ENCODE measurements around the gene NKIRAS1.

The NKIRAS1 gene

GRCh38 chr3:23894254-23895061 is 22.3 kb downstream of the NKIRAS1 start:
- Histone ChIP-seq H3K9ac (ENCODE audit: low read depth, low read length) (no peak overlapping the region), H3K36me3 (ENCODE audit: insufficient read depth, low read length) (peaks cover 64% of the 10 kb centered on the region), H3K79me2 (ENCODE audit: insufficient read depth, low read length) (no peaks in the 10 kb centered on the region), H2AFZ (ENCODE audit: low read depth, low read length) (no peak overlapping the region), H3K4me1 (ENCODE audit: insufficient read depth, low read length) (no peaks in the 10 kb centered on the region), H3K9me3 (ENCODE audit: insufficient read depth, low read length, severe bottlenecking) (no peaks in the 10 kb centered on the region), H3K4me2 (ENCODE audit: insufficient read depth, low read length) (no peak overlapping the region), H3K27me3 (ENCODE audit: insufficient read depth, low read length, poor library complexity) (no peaks in the 10 kb centered on the region), H4K20me1 (ENCODE audit: insufficient read depth, low read length) (peaks cover 6% of the 10 kb centered on the region; the same call in 1 of the 2 replicates), H3K4me3 (ENCODE audit: low read depth in 1 of 2, low read length in 2 of 2) (no peak overlapping the region), H3K27ac (ENCODE audit: low read length) (no peak overlapping the region)
- DNase-seq (no peak), ATAC-seq (ENCODE audit: insufficient read depth, low read depth) (0 out of 3 replicates have a peak, but pooled peaks have one; percentile 22)
- TF ChIP-seq EZH2 (IDR thresholded peaks at IDR 0.05; ENCODE audit: borderline replicate concordance, low read depth, low read length, severe bottlenecking) (no peak), CTCF (IDR thresholded peaks at IDR 0.05; ENCODE audit: borderline replicate concordance, extremely low read depth, low read length, poor library complexity, severe bottlenecking) (no peak)

DNA sequence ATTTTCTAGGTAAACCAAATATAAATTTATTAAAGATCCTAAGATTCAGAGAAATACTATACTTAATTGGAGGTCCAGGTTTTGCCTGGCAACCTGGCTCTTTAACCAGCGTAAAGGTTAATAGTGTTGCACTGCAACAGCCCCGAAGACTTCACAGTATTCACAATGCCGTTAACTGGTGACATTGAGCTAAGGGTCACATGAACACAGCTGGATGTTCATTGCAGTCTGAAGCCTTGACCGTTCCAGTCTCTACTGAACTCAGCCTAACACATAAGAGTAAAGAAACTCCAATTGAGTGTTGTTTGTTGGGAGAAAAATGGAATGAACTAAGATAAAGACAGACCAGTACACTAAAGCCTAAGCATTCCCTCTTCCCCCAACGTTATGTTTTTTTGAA is 26.8 kb downstream of the NKIRAS1 start:
- Histone ChIP-seq H4K20me1 (ENCODE audit: insufficient read depth, low read length) (peaks cover 26% of the 10 kb centered on the region), H3K36me3 (ENCODE audit: insufficient read depth, low read length) (peaks cover 41% of the 10 kb centered on the region), H3K79me2 (ENCODE audit: insufficient read depth, low read length) (peaks cover 3% of the 10 kb centered on the region; the same call in 1 of the 2 replicates), H3K9ac (ENCODE audit: low read depth, low read length) (no peak overlapping the region), H3K9me3 (ENCODE audit: insufficient read depth, low read length, severe bottlenecking) (no peaks in the 10 kb centered on the region), H3K27ac (ENCODE audit: low read length) (no peak overlapping the region), H2AFZ (ENCODE audit: low read depth, low read length) (no peak overlapping the region), H3K4me1 (ENCODE audit: insufficient read depth, low read length) (no peaks in the 10 kb centered on the region), H3K27me3 (ENCODE audit: insufficient read depth, low read length, poor library complexity) (no peaks in the 10 kb centered on the region), H3K4me3 (ENCODE audit: low read depth in 1 of 2, low read length in 2 of 2) (no peak overlapping the region), H3K4me2 (ENCODE audit: insufficient read depth, low read length) (no peak overlapping the region)
- TF ChIP-seq CTCF (IDR thresholded peaks at IDR 0.05; ENCODE audit: borderline replicate concordance, extremely low read depth, low read length, poor library complexity, severe bottlenecking) (no peak), EZH2 (IDR thresholded peaks at IDR 0.05; ENCODE audit: borderline replicate concordance, low read depth, low read length, severe bottlenecking) (no peak)
- DNase-seq (no peak), ATAC-seq (ENCODE audit: insufficient read depth, low read depth) (no peak)

DNA sequence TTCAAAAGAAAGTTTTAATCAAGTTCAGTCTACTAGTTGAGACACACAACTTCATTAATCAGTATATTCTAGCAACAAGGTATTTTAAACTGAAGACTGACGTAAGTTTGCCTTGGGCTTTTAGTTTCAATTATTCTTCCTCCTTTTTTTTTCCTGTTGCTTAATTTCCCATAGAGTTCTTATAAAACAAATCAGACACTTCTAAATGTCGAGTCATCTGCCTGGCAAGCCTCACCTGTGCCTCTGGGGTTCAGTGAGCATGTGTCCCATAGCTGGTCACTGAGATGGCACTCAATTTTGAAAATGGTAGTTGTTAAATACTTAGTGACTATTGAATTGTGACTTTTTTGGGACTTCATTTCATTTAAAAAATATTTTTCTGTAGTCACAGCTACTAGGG is 27.4 kb downstream of the NKIRAS1 start:
- no peak overlapping the region for H3K4me2 ChIP-seq (ENCODE audit: insufficient read depth, low read length)
- no peaks in the 10 kb centered on the region for H3K9me3 ChIP-seq (ENCODE audit: insufficient read depth, low read length, severe bottlenecking)
- H3K27me3 ChIP-seq (ENCODE audit: insufficient read depth, low read length, poor library complexity): no peaks in the 10 kb centered on the region
- H3K4me3 ChIP-seq (ENCODE audit: low read depth in 1 of 2, low read length in 2 of 2): no peak overlapping the region
- no peak for DNase-seq
- no peaks in the 10 kb centered on the region for H3K4me1 ChIP-seq (ENCODE audit: insufficient read depth, low read length)
- TF ChIP-seq EZH2 (IDR thresholded peaks at IDR 0.05; ENCODE audit: borderline replicate concordance, low read depth, low read length, severe bottlenecking) (no peak), CTCF (IDR thresholded peaks at IDR 0.05; ENCODE audit: borderline replicate concordance, extremely low read depth, low read length, poor library complexity, severe bottlenecking) (no peak)
- H3K27ac ChIP-seq (ENCODE audit: low read length): no peak overlapping the region
- ATAC-seq (ENCODE audit: insufficient read depth, low read depth): no peak
- no peak overlapping the region for H3K9ac ChIP-seq (ENCODE audit: low read depth, low read length)
- peaks cover 26% of the 10 kb centered on the region for H4K20me1 ChIP-seq (ENCODE audit: insufficient read depth, low read length)
- H3K36me3 ChIP-seq (ENCODE audit: insufficient read depth, low read length): peaks cover 35% of the 10 kb centered on the region
- H3K79me2 ChIP-seq (ENCODE audit: insufficient read depth, low read length): peaks cover 3% of the 10 kb centered on the region; the same call in 1 of the 2 replicates
- H2AFZ ChIP-seq (ENCODE audit: low read depth, low read length): no peak overlapping the region
